SU-DHL-6 (cell line): ENCODE data around the gene PDZD4.

Experiments used
- EZH2phosphoT487 ChIP-seq: fragments of 200-600 bp; sonication (generic), shearing (Covaris generic); conservative IDR thresholded peaks from 2 replicates; pipeline ENCODE4 v1.6.1; 2018; ENCODE audit warnings: mild to moderate bottlenecking, antibody characterized with exemption, low read length, moderate library complexity, mixed read lengths
- TF ChIP-seq, protein P1 (sequence below): fragments of 200-600 bp; sonication (generic); IDR thresholded peaks from one replicate; pipeline ENCODE4 v1.5.1; 2017; ENCODE audit warnings: antibody characterized with exemption, mild to moderate bottlenecking, low read length, moderate library complexity; ENCODE audit not compliant: insufficient read depth, poor library complexity, severe bottlenecking

DNA sequence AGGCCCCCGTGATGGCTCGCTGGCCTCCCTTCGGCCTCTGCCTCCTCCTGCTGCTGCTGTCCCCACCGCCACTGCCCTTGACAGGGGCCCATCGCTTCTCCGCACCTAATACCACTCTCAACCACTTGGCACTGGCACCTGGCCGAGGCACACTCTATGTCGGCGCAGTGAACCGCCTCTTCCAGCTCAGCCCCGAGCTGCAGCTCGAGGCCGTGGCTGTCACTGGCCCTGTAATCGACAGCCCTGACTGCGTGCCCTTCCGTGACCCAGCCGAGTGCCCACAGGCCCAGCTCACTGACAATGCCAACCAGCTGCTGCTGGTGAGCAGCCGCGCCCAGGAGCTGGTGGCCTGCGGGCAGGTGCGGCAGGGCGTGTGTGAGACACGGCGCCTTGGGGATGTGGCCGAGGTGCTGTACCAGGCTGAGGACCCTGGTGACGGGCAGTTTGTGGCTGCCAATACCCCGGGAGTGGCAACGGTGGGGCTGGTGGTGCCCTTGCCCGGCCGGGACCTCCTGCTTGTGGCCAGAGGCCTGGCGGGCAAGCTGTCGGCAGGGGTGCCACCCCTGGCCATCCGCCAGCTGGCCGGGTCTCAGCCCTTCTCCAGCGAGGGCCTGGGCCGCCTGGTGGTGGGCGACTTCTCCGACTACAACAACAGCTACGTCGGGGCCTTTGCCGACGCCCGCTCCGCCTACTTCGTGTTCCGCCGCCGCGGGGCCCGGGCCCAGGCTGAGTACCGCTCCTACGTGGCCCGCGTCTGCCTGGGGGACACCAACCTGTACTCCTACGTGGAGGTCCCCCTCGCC, 63.3 kb downstream of the PDZD4 start:
- TF ChIP-seq, protein P1, sequence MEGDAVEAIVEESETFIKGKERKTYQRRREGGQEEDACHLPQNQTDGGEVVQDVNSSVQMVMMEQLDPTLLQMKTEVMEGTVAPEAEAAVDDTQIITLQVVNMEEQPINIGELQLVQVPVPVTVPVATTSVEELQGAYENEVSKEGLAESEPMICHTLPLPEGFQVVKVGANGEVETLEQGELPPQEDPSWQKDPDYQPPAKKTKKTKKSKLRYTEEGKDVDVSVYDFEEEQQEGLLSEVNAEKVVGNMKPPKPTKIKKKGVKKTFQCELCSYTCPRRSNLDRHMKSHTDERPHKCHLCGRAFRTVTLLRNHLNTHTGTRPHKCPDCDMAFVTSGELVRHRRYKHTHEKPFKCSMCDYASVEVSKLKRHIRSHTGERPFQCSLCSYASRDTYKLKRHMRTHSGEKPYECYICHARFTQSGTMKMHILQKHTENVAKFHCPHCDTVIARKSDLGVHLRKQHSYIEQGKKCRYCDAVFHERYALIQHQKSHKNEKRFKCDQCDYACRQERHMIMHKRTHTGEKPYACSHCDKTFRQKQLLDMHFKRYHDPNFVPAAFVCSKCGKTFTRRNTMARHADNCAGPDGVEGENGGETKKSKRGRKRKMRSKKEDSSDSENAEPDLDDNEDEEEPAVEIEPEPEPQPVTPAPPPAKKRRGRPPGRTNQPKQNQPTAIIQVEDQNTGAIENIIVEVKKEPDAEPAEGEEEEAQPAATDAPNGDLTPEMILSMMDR: no peak
- TF ChIP-seq EZH2phosphoT487: no peak
